Sigmoid colon (tissue), 7 donors: ENCODE results near the gene NUBP2. TPM values are rescaled to one million over a fixed set of nuclear protein-coding genes. Genes with fewer than 3 reads are reported as not detected.
A peak's percentile ranks its signal among the peaks of the same experiment; 100 is the strongest.

Experiments
- DNase-seq: peaks from one replicate; pipeline ENCODE4 v3.0.0-alpha.2; 2019
- H3K27ac ChIP-seq, 4 donors: fragments of 200-600 bp; sonication (generic); one replicate each; pipeline ENCODE4 v1.5.1; 2016 to 2019; ENCODE audit warnings: mild to moderate bottlenecking in 1 of 4
- H3K27me3 ChIP-seq, 3 donors: fragments of 200-600 bp; sonication (generic); one replicate each; pipeline ENCODE4 v1.5.1; 2019; ENCODE audit warnings: mild to moderate bottlenecking in 1 of 3
- H3K36me3 ChIP-seq, 4 donors: fragments of 200-600 bp; sonication (generic); one replicate each; pipeline ENCODE4 v1.5.1; 2016 to 2019
- H3K4me1 ChIP-seq, 4 donors: fragments of 200-600 bp; sonication (generic); one replicate each; pipeline ENCODE4 v1.5.1; 2017 to 2019
- H3K4me3 ChIP-seq, 4 donors: fragments of 200-600 bp; sonication (generic); one replicate each; pipeline ENCODE4 v1.5.1; 2017 to 2019; ENCODE audit warnings: mild to moderate bottlenecking in 2 of 4, moderate library complexity in 1 of 4
- H3K9me3 ChIP-seq, 4 donors: fragments of 200-600 bp in 3 of 4; sonication (generic) in 3 of 4; one replicate each; pipeline versions ENCODE4 v1.5.1 to v1.6.1; 2013 to 2019
- CTCF ChIP-seq, 4 experiments: fragments of 450-650 bp in 3 of 4; fragments of 200-600 bp in 1 of 4; IDR thresholded peaks; one replicate each; pipeline ENCODE4 v1.5.1; 2016 to 2019; ENCODE audit warnings: antibody characterized with exemption in 4 of 4, mild to moderate bottlenecking in 3 of 4, moderate library complexity in 2 of 4
- EP300 ChIP-seq, 4 donors: sonication (generic); formaldehyde crosslinking; IDR thresholded peaks; one replicate each; pipeline ENCODE4 v1.6.1; 2017; ENCODE audit warnings: antibody characterized with exemption in 4 of 4
- POLR2A ChIP-seq, 2 donors: fragments of 450-650 bp; IDR thresholded peaks; one replicate each; pipeline ENCODE4 v1.6.1; 2016; ENCODE audit warnings: antibody characterized with exemption in 2 of 2, mild to moderate bottlenecking in 2 of 2, moderate library complexity in 2 of 2
- POLR2AphosphoS5 ChIP-seq, 4 donors: sonication (generic); formaldehyde crosslinking; IDR thresholded peaks; one replicate each; pipeline ENCODE4 v1.6.1; 2017; ENCODE audit warnings: antibody characterized with exemption in 4 of 4
- WGBS, 2 donors: extraction: QIAGEN DNeasy Blood & Tissue Kit; methylation state at CpG; one replicate each; pipeline ENCODE4 v1.1.7; 2013; 5-methylcytosine and 5-hydroxymethylcytosine counted together
- intact Hi-C: fragments of 100-400 bp; cut with DNase I; formaldehyde crosslinking; loops from one replicate; pipeline ENCODE4 v1.15.1; 2023
- polyA plus RNA-seq, 3 donors: library from polyadenylated mRNA; stranded (reverse); fragments of 200-250 nt; gene quantifications; one replicate each; pipeline ENCODE4 v1.2.3, GENCODE V29; 2013
- total RNA-seq, 4 donors: library from RNA; depleted of rRNA; stranded (reverse); fragments of >200 nt; gene quantifications; one replicate each; pipeline ENCODE4 v1.1.0, GENCODE V29; 2016
- donor health status: healthy with polysubstance abuse.
- donor health status: Bipolar disorder and iron deficiency.
- donor health status: healthy.

NUBP2 gene
- total and polyA plus RNA-seq, 7 donors, result 53.5 to 170 (median 77.8) TPM

- Histone ChIP-seq H3K4me3 (peak overlapping the region; percentile 64 to 93 (median 90)), H3K36me3 (peaks cover 19 to 43% (median 32%) of the 10 kb centered on the region in 4 donors), H3K27me3 (no peaks in the 10 kb centered on the region), H3K27ac (peak overlapping the region; percentile 91 to 97 (median 96)), H3K4me1 (peaks cover 0 to 56% (median 47%) of the 10 kb centered on the region in 4 donors), H3K9me3 (no peaks in the 10 kb centered on the region)
- 6 to 17% methylated on average over 22 of the region's 22 CpGs for WGBS, 2 donors
- intact Hi-C loops, result loop anchor here (2.0 to 10.0 kb wide), 3 partner anchors 55 to 1087 kb away; partner anchors contain the start of genes FAHD1, HAGH, JMJD8 and MAPK8IP3
- TF ChIP-seq EP300 (IDR thresholded peaks at IDR 0.05), result no peak
- no peak for DNase-seq
These were observed 10.8 kb upstream of the NUBP2 start for GRCh38 chr16:1771864-1772361.

- H3K4me3 ChIP-seq, result peak within 1 kb of the TSS; percentile 64 to 93 (median 90)
- H3K27ac ChIP-seq, result peak within 1 kb of the TSS; percentile 91 to 97 (median 96)
- intact Hi-C loops, result loop anchor here (2.0 to 10.0 kb wide), 3 partner anchors 54 to 1088 kb away; partner anchors contain the start of genes FAHD1, HAGH, JMJD8 and MAPK8IP3
- no peak for TF ChIP-seq EP300 (IDR thresholded peaks at IDR 0.05)
- no peak for TF ChIP-seq POLR2AphosphoS5 (IDR thresholded peaks at IDR 0.05)
- TF ChIP-seq POLR2A (IDR thresholded peaks at IDR 0.05), result no peak
- no peak for TF ChIP-seq CTCF (IDR thresholded peaks at IDR 0.05)
- H3K4me1 ChIP-seq, result peaks cover 0 to 56% (median 47%) of the 10 kb centered on the region in 4 donors
- no peaks in the 10 kb centered on the region for H3K27me3 ChIP-seq
- no peaks in the 10 kb centered on the region for H3K9me3 ChIP-seq
- no peak for DNase-seq
- WGBS, 2 donors, result 0 to 1% methylated on average over 53 of the region's 53 CpGs
- peaks cover 14 to 43% (median 32%) of the 10 kb centered on the region in 4 donors for H3K36me3 ChIP-seq
These were observed 10.3 kb upstream of the NUBP2 start, which contains the start of gene EME2 for GRCh38 chr16:1772362-1772907. Gene EME2 (plus strand): TSS chr16:1772810. CDS start chr16:1773228, 418 bp downstream.

GRCh38 chr16:1772908-1773702, 9.7 kb upstream of the NUBP2 start, which contains the start of gene MRPS34:
Gene MRPS34 (minus strand): TSS chr16:1773134. CDS start chr16:1773119, 15 bp downstream.
- Histone ChIP-seq H3K27me3 (no peaks in the 10 kb centered on the region), H3K27ac (peak within 1 kb of the TSS; percentile 91 to 97 (median 96)), H3K4me1 (peaks cover 0 to 56% (median 47%) of the 10 kb centered on the region in 4 donors), H3K9me3 (no peaks in the 10 kb centered on the region), H3K4me3 (peak within 1 kb of the TSS; percentile 64 to 93 (median 90)), H3K36me3 (peaks cover 7 to 43% (median 33%) of the 10 kb centered on the region in 4 donors)
- 0 to 1% methylated on average over 108 of the region's 108 CpGs for WGBS, 2 donors
- intact Hi-C loops, result loop anchor here (2.0 to 10.0 kb wide), 3 partner anchors 54 to 1088 kb away; partner anchors contain the start of genes FAHD1, HAGH, JMJD8 and MAPK8IP3
- peak; percentile 69 to 92 (median 82) for TF ChIP-seq POLR2AphosphoS5 (IDR thresholded peaks at IDR 0.05)
- TF ChIP-seq EP300 (IDR thresholded peaks at IDR 0.05), result peak in 1 of 4 donors; percentile 25
- peak; percentile 55 to 68 for TF ChIP-seq POLR2A (IDR thresholded peaks at IDR 0.05)
- TF ChIP-seq CTCF (IDR thresholded peaks at IDR 0.05), result peak; percentile 37 to 74 (median 64)
- DNase-seq, result peak; percentile 90

- no peak for TF ChIP-seq POLR2AphosphoS5 (IDR thresholded peaks at IDR 0.05)
- no peak for TF ChIP-seq CTCF (IDR thresholded peaks at IDR 0.05)
- TF ChIP-seq EP300 (IDR thresholded peaks at IDR 0.05), result no peak
- no peak for TF ChIP-seq POLR2A (IDR thresholded peaks at IDR 0.05)
- H3K4me1 ChIP-seq, result peaks cover 0 to 56% (median 45%) of the 10 kb centered on the region in 4 donors
- H3K9me3 ChIP-seq, result no peaks in the 10 kb centered on the region
- intact Hi-C loops, result loop anchor here (2.0 to 10.0 kb wide), 3 partner anchors 53 to 1089 kb away; partner anchors contain the start of genes FAHD1, HAGH, JMJD8 and MAPK8IP3
- H3K36me3 ChIP-seq, result peaks cover 0 to 43% (median 29%) of the 10 kb centered on the region in 4 donors
- peak overlapping the region; percentile 64 to 93 (median 90) for H3K4me3 ChIP-seq
- no peak for DNase-seq
- peak overlapping the region; percentile 91 to 97 (median 96) for H3K27ac ChIP-seq
- H3K27me3 ChIP-seq, result no peaks in the 10 kb centered on the region
- 5 to 14% methylated on average over 45 of the region's 45 CpGs for WGBS, 2 donors
These were observed 8.9 kb upstream of the NUBP2 start for GRCh38 chr16:1773703-1774447.
